Thyroid gland (tissue), 4 donors: Measurements from ENCODE around the gene THAP9.

Source experiments
- CTCF ChIP-seq, 6 experiments: fragments of 200-600 bp in 3 of 6; fragments of 450-650 bp in 3 of 6; sonication (generic) in 3 of 6; IDR thresholded peaks; one replicate each; pipeline ENCODE4 v1.5.1; 2016 to 2019; ENCODE audit warnings: antibody characterized with exemption in 6 of 6, mild to moderate bottlenecking in 2 of 6, inconsistent platforms in 1 of 6, moderate library complexity in 1 of 6
- POLR2A ChIP-seq, 2 donors: fragments of 450-650 bp; IDR thresholded peaks; one replicate each; pipeline ENCODE4 v1.6.1; 2017; ENCODE audit warnings: antibody characterized with exemption in 2 of 2, mild to moderate bottlenecking in 2 of 2, moderate library complexity in 1 of 2

GRCh38 chr4:82969414-82969813 is 68.9 kb downstream of the THAP9 start:
- TF ChIP-seq POLR2A (IDR thresholded peaks at IDR 0.05) (no peak), CTCF (IDR thresholded peaks at IDR 0.05) (no peak)
